Vagina (tissue), 2 donors: Measurements from ENCODE around the gene SLC36A3.

Experiments
- CTCF ChIP-seq, 3 experiments: fragments of 450-650 bp in 2 of 3; fragments of 200-600 bp in 1 of 3; sonication (generic) in 1 of 3; IDR thresholded peaks; one replicate each; pipeline ENCODE4 v1.5.1; 2017 to 2019; ENCODE audit warnings: antibody characterized with exemption in 3 of 3, mild to moderate bottlenecking in 2 of 3, moderate library complexity in 2 of 3
- POLR2A ChIP-seq, 2 donors: fragments of 450-650 bp; IDR thresholded peaks; one replicate each; pipeline ENCODE4 v1.6.1; 2017; ENCODE audit warnings: antibody characterized with exemption in 2 of 2, mild to moderate bottlenecking in 2 of 2, moderate library complexity in 2 of 2
- POLR2AphosphoS5 ChIP-seq, 2 donors: sonication (generic); formaldehyde crosslinking; IDR thresholded peaks; one replicate each; pipeline ENCODE4 v1.9.0; 2017; ENCODE audit warnings: antibody characterized with exemption in 2 of 2, mild to moderate bottlenecking in 2 of 2, low read depth in 1 of 2; ENCODE audit not compliant: insufficient read depth in 1 of 2

GRCh38 chr5:151253605-151253950 lies 50.0 kb downstream of the SLC36A3 start:
- TF ChIP-seq POLR2AphosphoS5 (IDR thresholded peaks at IDR 0.05; ENCODE audit: insufficient read depth in 1 of 2, low read depth in 1 of 2) (no peak), CTCF (IDR thresholded peaks at IDR 0.05) (no peak), POLR2A (IDR thresholded peaks at IDR 0.05) (no peak)
